Activated CD8-positive, alpha-beta T cell treated with anti-CD3 and anti-CD28 coated beads, Interleukin-2, amount 10 ng/mL, durations not matched to agents 7 days and 5 days (primary cell): ENCODE results near the gene DNAJB5. TPM values are rescaled to one million over a fixed set of nuclear protein-coding genes. Genes with fewer than 3 reads are reported as not detected.

Experiments used
- ATAC-seq: fragments of 150-1000 bp; cut with Tn5 transposase; one replicate; pipeline ENCODE4 v1.10.0; 2021; ENCODE audit warnings: moderate library complexity
- CTCF ChIA-PET: fragments of 350-600 bp; sonication (Branson Sonifier 250); formaldehyde crosslinking; loops from one replicate; lab custom pipeline; 2021; ENCODE audit warnings: antibody characterized with exemption; lab: Charles Lee
- POLR2A ChIA-PET: fragments of 350-600 bp; sonication (Branson Sonifier 250); formaldehyde crosslinking; loops from one replicate; lab custom pipeline; 2021; ENCODE audit warnings: antibody characterized with exemption; lab: Charles Lee
- DNase-seq: peaks from one replicate; pipeline ENCODE4 v3.0.0-alpha.2; 2020
- H3K27ac Mint-ChIP-seq: one replicate; pipeline ENCODE4 v1.8.0; 2021; ENCODE audit warnings: mild to moderate bottlenecking, mixed read lengths
- H3K27me3 Mint-ChIP-seq: one replicate; pipeline ENCODE4 v1.8.0; 2021; ENCODE audit warnings: low read depth, mixed read lengths
- H3K36me3 Mint-ChIP-seq: one replicate; pipeline ENCODE4 v1.8.0; 2021; ENCODE audit warnings: low read depth, mixed read lengths
- H3K4me1 Mint-ChIP-seq: one replicate; pipeline ENCODE4 v1.8.0; 2021; ENCODE audit warnings: low read depth, mixed read lengths
- H3K4me3 Mint-ChIP-seq: one replicate; pipeline ENCODE4 v1.8.0; 2021; ENCODE audit warnings: mild to moderate bottlenecking, mixed read lengths
- H3K9me3 Mint-ChIP-seq: one replicate; pipeline ENCODE4 v1.8.0; 2022; ENCODE audit warnings: mixed read lengths; ENCODE audit not compliant: insufficient read depth
- total RNA-seq, 2 experiments: library from RNA; stranded (reverse); gene quantifications; one replicate each; pipeline ENCODE4 v1.2.3, GENCODE V29; 2021

Gene DNAJB5
- total RNA-seq, 2 experiments from 2014 or later, result 5.1 to 5.5 TPM

DNA sequence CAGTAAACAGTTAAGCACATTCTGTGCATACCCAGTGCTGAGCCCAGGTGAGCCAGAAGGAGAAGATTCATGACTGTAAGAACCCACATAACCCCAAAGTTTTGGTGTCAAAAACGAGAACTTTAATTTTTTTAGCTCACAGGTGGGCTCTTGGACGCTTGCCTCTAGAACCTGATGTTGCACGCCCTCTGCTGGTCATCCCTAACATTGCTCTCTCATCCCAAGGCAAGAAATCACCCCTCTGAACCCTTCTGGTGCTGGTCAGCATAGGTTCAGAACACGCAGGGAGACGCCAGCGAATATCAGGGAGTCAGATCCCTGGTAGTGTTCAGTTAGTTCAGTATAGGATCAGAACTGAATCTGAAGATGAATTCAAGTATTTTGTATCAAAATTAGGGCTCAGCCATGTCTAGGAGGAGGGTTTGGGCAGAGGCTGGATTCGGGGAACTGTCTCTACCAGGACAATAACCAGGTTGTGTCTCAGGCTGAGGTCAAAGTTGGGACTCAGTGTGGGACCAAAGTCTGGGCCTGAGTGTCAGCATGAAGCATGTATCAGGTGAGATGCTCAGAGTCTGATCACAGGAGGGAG lies 4.1 kb upstream of the DNAJB5 start:
- H3K27ac Mint-ChIP-seq, result peak overlapping the region; percentile 0
- POLR2A ChIA-PET, result no interaction called here
- H3K9me3 Mint-ChIP-seq, result no peaks in the 10 kb centered on the region
- DNase-seq (peak; percentile 77), ATAC-seq (no peak)
- CTCF ChIA-PET, result interaction anchor here (0.6 to 6.5 kb wide), 32 partner anchors 9 to 492 kb away, joined by 3 to 116 read pairs (median 4); partner anchors contain the start of genes ATOSB, DCTN3, PIGO and STOML2
- no peak overlapping the region for H3K4me3 Mint-ChIP-seq
- no peaks in the 10 kb centered on the region for H3K27me3 Mint-ChIP-seq
- no peaks in the 10 kb centered on the region for H3K36me3 Mint-ChIP-seq
- peaks cover 73% of the 10 kb centered on the region for H3K4me1 Mint-ChIP-seq

DNA sequence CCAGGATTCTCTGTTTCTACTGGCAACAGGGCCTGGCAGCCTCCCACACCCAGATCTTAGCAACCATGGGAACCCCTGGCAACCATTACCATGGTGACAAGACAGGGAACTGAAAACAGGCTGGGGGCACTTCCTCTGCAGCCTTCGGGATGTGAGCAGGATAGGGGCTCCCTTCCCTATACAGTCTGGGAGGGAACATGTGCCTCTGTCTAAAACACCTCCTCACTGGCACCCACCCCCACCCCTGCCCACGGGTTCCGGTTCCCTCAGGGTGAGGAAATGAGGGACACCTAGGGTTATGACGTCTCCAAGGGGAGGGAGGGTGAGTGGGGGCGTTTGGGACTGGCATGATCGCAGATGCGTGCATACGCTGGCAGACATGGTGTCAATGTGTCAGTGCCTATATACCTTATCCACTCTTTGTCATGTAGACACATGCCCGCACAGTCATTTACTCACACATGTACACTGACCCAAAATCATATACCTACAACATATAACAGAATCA lies 3.0 kb upstream of the DNAJB5 start:
- no peak overlapping the region for H3K4me3 Mint-ChIP-seq

DNA sequence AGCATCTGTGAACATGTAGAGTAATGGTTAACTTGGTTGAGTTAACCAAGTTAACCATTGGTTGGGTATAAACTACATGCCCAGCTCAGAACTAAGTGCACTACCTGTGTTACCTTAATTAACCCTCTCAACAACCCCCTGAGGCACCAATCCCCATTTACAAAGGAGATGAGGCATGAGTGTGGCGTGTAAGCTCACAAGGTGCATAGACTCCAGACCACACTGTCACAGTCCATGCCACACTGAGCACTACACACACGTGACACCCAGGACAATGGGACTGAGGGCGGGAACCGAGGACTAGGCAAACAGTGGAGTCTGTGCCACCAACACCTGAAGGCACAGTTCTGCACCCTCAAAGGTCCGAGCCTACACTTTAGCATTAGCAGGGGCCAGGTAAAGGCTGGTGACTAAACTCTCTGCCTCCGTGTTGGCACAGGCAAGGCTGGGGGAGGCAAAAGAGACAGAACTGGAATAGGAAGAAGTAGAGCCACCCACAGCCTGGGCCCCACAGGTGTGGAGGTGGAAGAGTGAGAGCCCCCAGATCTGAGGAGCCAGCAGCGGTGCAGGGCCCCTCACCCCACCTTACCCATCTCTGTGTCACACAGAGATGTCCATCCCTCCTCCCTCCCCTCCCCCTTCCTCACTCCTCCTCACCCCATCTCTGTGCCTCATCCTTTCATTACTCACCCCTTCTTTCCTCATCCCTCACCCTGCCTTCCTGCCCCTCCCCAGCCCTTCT lies 2.2 kb upstream of the DNAJB5 start:
- H3K4me1 Mint-ChIP-seq, result peaks cover 78% of the 10 kb centered on the region
- H3K27ac Mint-ChIP-seq, result peak overlapping the region; percentile 5
- DNase-seq (no peak), ATAC-seq (no peak)
- H3K9me3 Mint-ChIP-seq, result no peaks in the 10 kb centered on the region
- no peaks in the 10 kb centered on the region for H3K36me3 Mint-ChIP-seq
- no peak overlapping the region for H3K4me3 Mint-ChIP-seq
- POLR2A ChIA-PET, result interaction anchor here (0.5 kb wide), 1 partner anchor 26 kb away, joined by 3 read pairs; no protein-coding TSS in a partner anchor
- H3K27me3 Mint-ChIP-seq, result no peaks in the 10 kb centered on the region
- CTCF ChIA-PET, result interaction anchor here (1.1 to 6.5 kb wide), 3 partner anchors 64 to 88 kb away, joined by 3 to 116 read pairs (median 13); no protein-coding TSS in a partner anchor

More for the DNA sequence above, 3.0 kb upstream of the DNAJB5 start:
- DNase-seq, result peak; percentile 57
- H3K4me1 Mint-ChIP-seq, result peaks cover 76% of the 10 kb centered on the region
- ATAC-seq, result no peak
- peak overlapping the region; percentile 5 for H3K27ac Mint-ChIP-seq
- no peaks in the 10 kb centered on the region for H3K27me3 Mint-ChIP-seq
- ChIA-PET CTCF (interaction anchor here (1.1 to 6.5 kb wide), 2 partner anchors 65 to 87 kb away, joined by 3 to 116 read pairs; no protein-coding TSS in a partner anchor), POLR2A (interaction anchor here (0.9 kb wide), 1 partner anchor 86 kb away, joined by 3 read pairs; the partner anchor contains the start of gene VCP)
- H3K36me3 Mint-ChIP-seq, result no peaks in the 10 kb centered on the region
- H3K9me3 Mint-ChIP-seq, result no peaks in the 10 kb centered on the region

DNA sequence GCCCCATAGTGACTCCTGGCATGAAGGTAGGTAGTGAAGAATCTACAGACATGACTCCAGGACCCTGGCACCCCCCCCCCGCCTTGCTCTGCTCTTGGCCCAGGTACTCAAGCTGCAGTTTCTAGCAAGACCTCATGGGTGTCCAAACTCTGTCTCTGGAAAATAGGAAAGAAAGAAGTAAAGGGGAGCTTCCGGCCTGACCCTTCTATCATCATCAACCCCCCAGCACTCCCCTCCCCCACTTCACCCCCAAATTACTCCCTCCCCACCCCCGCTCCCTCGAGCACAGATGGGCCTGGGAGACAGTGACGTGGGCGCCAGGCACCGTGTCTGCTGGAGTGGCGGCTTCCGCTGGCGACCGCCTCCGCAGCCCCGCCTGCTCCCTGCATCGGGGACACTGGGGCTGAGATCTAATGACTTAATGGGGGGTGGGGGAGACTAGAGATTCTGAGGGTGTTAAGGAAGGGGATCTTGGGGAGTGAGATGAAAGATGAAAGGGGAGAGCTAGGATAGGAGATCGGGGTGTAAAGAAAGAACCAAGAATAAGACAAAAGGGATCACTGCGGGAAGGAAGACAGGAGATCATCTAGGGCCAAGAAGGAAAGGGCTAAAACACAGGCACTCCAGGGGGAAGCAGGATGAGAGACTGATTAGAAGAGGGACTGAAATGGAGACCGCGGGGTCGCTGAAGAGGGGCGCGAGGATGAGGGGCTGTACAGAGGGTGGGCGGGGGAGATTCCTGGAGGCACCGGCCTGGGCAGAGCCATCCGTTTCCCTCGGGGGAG lies 1.1 kb upstream of the DNAJB5 start:
- H3K27ac Mint-ChIP-seq, result peak overlapping the region; percentile 93
- peak overlapping the region; percentile 92 for H3K4me3 Mint-ChIP-seq
- ChIA-PET POLR2A (interaction anchor here (0.6 to 0.8 kb wide), 2 partner anchors 58 to 740 kb away, joined by 3 read pairs; no protein-coding TSS in a partner anchor), CTCF (interaction anchor here (0.6 to 2.6 kb wide), 4 partner anchors 9 to 108 kb away, joined by 3 to 17 read pairs (median 8); partner anchors contain the start of gene PIGO)
- no peaks in the 10 kb centered on the region for H3K36me3 Mint-ChIP-seq
- DNase-seq (peak; percentile 66), ATAC-seq (no peak)
- no peaks in the 10 kb centered on the region for H3K27me3 Mint-ChIP-seq
- no peaks in the 10 kb centered on the region for H3K9me3 Mint-ChIP-seq
- peaks cover 69% of the 10 kb centered on the region for H3K4me1 Mint-ChIP-seq

DNA sequence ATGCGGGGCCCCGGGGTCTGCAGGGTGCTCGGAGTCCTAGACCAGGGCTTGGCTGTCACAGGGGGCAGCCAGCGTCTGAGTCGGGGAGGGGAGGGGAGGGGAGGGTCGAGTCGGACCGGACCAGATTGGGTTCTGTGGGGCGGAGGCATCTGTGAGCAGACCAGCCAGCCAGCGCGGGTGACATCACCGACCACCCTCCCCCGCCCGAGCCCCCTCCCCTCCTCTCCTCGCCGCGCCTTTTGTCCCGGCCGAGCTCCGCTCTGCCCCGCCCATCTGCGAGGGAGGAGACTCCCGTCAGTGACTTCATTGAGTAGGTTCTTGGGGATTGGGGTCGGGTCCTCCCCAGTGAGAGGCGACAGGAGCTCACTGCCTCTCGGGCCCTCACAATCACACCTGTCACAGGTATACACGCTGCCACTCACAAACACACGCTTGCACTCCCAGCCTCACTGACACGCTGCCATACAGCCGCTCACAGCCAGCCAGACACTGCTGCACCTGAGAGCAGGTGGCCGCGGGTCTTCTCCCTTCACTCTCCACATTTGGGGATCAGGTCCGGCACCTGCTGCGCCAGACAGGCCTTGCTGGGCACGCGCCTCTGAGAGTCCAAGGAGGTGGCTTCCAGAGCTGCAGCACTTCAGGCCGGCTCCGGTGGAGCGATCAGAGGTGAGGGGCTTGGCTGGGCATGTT lies 546 bp downstream of the DNAJB5 start:
- Mint-ChIP-seq H3K4me3 (peak overlapping the region; percentile 92), H3K4me1 (peaks cover 56% of the 10 kb centered on the region), H3K27me3 (no peaks in the 10 kb centered on the region), H3K27ac (peak overlapping the region; percentile 70), H3K9me3 (no peaks in the 10 kb centered on the region), H3K36me3 (no peaks in the 10 kb centered on the region)
- ChIA-PET POLR2A (interaction anchor here (0.5 to 1.0 kb wide), 3 partner anchors 11 to 90 kb away, joined by 3 read pairs; partner anchors contain the start of gene FANCG), CTCF (interaction anchor here (0.6 to 2.6 kb wide), 5 partner anchors 46 to 356 kb away, joined by 3 to 17 read pairs (median 3); no protein-coding TSS in a partner anchor)
- ATAC-seq (no peak), DNase-seq (peak; percentile 55)

DNA sequence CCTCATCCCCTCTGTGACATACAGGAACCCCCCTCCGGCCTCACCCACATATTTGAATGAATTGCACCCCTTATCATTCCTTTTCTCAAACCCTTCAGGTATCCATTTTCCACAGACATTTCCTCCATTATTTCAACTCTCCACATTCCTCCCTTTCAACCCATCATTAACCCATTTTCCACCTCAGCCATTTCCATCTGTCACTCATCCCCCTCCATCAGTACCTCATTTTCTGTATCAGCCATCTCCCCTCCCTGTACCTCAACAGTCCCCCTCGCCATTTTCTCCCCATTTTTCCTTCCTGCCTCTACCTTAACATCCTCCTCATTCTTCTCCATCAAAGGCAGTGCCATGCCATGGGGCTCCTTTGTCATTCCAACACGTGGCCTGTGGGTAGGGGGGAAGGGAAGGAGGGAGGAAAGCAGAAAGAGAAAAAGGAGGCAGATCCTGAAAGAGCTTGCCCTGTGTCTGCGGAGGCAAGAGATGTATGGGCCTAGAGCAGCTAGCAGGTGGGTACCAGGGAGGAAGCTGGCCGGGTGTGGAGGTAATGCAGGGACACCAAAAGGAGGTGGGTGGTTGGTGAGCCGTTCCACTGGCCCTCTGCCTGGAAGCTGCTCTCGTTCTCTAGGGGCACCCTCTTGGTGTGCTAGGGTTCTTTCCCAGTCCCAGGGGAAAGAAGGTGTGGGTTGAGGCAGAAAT lies 1.5 kb downstream of the DNAJB5 start:
- ChIA-PET POLR2A (interaction anchor here (0.6 kb wide), 1 partner anchor 89 kb away, joined by 3 read pairs; the partner anchor contains the start of gene FANCG), CTCF (interaction anchor here (1.6 kb wide), 1 partner anchor 91 kb away, joined by 4 read pairs; no protein-coding TSS in a partner anchor)
- no peaks in the 10 kb centered on the region for H3K9me3 Mint-ChIP-seq
- H3K4me1 Mint-ChIP-seq, result peaks cover 48% of the 10 kb centered on the region
- no peak for ATAC-seq
- no peaks in the 10 kb centered on the region for H3K36me3 Mint-ChIP-seq
- peak overlapping the region; percentile 92 for H3K4me3 Mint-ChIP-seq
- peak overlapping the region; percentile 31 for H3K27ac Mint-ChIP-seq
- no peaks in the 10 kb centered on the region for H3K27me3 Mint-ChIP-seq
- no peak for DNase-seq

DNA sequence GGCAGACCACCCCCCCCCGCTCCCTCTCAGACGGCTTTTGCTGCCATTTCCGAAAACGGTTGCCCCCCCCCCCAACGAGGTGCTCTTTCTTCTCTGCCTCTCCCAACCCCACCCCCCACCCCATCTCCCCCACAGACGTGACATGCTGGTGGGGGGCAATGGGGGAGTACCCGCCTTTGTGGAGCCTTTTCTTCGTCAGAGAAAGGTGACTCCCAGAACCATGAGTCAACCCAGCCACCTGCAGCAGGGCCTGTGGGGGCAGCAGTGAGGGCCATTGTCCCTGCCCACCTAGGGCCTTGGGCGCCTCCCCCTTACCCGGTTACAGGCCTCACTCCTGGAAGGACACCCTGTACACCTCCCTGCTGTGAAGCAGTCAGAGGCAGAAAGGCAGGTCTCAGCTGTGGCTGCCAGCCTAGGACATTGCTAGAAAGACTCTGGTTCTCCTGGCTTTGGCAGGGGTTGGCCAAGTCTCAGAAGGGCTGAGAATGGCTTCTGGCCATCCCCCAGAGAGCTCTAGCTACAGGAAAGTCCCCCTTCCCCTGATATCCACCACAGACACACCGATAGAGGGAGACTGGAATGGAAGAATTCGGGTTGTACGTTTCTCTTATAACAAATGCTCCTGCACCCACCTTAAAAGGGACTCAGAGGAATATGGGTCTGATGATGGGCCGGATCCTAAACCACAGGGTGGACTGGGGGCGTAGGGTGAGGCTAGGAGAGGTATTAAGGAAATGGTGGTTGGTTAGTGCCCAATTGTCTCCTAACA lies 2.2 kb downstream of the DNAJB5 start:
- DNase-seq (no peak), ATAC-seq (no peak)
- peaks cover under 1% of the 10 kb centered on the region for H3K36me3 Mint-ChIP-seq
- ChIA-PET CTCF (interaction anchor here (1.4 to 1.6 kb wide), 2 partner anchors 9 to 92 kb away, joined by 3 to 4 read pairs; no protein-coding TSS in a partner anchor), POLR2A (no interaction called here)
- no peaks in the 10 kb centered on the region for H3K27me3 Mint-ChIP-seq
- H3K4me1 Mint-ChIP-seq, result peaks cover 41% of the 10 kb centered on the region
- H3K4me3 Mint-ChIP-seq, result no peak overlapping the region
- H3K27ac Mint-ChIP-seq, result no peak overlapping the region
- H3K9me3 Mint-ChIP-seq, result no peaks in the 10 kb centered on the region

DNA sequence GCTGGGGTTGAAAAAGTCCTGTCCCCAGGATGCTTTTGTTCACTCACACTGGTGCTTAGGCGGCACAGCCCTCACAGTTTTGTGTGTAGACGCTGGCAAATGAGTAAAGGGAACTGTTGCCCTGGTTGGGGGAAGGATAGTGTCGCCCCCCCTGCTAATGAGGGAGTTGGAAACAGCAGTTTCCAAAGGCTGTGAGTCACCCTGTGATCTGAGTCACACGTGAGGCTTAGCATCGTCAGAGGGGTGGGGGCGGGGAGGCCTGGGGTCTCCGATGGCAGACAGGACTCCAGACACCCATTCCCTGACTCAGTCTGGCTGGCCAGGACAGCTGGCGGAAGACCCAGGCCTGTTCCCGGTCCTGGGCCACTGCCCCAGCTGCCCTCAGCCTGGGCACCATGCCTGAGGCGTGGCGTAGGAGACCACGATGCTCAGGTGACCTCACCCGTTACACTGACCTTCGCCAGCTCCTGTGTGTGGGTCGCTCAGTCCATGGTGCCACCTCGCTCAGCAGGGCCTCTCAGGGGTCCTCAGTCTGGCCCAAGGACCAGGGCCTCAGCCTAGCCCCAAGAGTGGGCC lies 2.9 kb downstream of the DNAJB5 start:
- Mint-ChIP-seq H3K4me3 (no peak overlapping the region), H3K27me3 (no peaks in the 10 kb centered on the region), H3K4me1 (peaks cover 34% of the 10 kb centered on the region), H3K9me3 (no peaks in the 10 kb centered on the region), H3K36me3 (peaks cover 3% of the 10 kb centered on the region), H3K27ac (no peak overlapping the region)
- no peak for DNase-seq
- POLR2A ChIA-PET, result interaction anchor here (0.6 kb wide), 1 partner anchor 80 kb away, joined by 3 read pairs; the partner anchor contains the start of gene VCP
- no peak for ATAC-seq
- CTCF ChIA-PET, result interaction anchor here (1.4 to 1.6 kb wide), 2 partner anchors 8 to 93 kb away, joined by 3 to 4 read pairs; no protein-coding TSS in a partner anchor

DNA sequence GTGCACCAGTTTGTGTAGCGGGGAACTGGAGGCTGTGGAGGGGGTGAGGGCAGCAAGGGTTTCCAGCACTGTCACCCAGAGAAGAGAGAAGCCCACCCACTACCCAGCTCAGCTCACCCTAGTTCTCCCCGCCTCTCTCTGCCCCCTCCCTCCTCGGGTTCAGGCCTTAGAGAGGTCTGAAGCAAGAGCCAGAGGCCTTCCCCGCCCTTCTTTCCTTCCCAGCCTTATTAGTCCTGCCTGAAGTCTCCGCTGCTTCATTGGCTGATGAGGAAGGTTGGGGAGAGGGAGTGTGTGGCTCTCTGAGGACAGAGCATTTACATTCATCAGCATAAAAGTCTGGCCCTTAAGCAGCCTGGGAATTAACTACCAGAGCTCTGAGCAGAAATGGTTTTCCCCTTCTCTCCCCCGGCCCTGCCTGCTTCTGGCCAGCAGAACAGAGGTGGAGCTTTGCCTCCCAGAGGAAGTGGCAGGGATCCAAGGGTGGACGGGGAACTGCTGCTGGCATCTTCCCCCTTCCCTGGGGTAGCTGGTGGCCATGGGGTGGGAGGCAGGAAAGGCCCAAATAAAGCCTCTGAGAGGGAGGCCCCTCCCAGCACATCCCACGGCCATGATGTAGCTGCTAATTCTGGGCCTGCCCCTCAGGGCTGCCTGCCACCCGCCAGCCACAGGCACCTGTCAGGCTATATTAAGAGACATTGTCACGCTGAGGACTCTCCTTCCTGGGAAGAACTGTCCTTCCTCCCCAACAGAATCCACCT lies 4.1 kb downstream of the DNAJB5 start:
- POLR2A ChIA-PET, result interaction anchor here (0.6 kb wide), 1 partner anchor 801 kb away, joined by 3 read pairs; no protein-coding TSS in a partner anchor
- H3K4me3 Mint-ChIP-seq, result no peak overlapping the region
- peaks cover 23% of the 10 kb centered on the region for H3K4me1 Mint-ChIP-seq
- peaks cover 3% of the 10 kb centered on the region for H3K36me3 Mint-ChIP-seq
- ATAC-seq (no peak), DNase-seq (no peak)
- CTCF ChIA-PET, result interaction anchor here (1.0 to 4.1 kb wide), 9 partner anchors 9 to 122 kb away, joined by 3 to 21 read pairs (median 6); partner anchors contain the start of gene ATOSB
- no peaks in the 10 kb centered on the region for H3K9me3 Mint-ChIP-seq
- no peak overlapping the region for H3K27ac Mint-ChIP-seq
- H3K27me3 Mint-ChIP-seq, result no peaks in the 10 kb centered on the region
